Mucosa of descending colon (tissue), 3 donors: Measurements from ENCODE around the gene OPCML. TPM values are rescaled to one million over a fixed set of nuclear protein-coding genes. Genes with fewer than 3 reads are reported as not detected.

Experiments used
- ATAC-seq: fragments of 200-7000 bp; cut with Tn5 transposase; one replicate; pipeline ENCODE4 v1.9.1; 2020; ENCODE audit warnings: mild to moderate bottlenecking, moderate library complexity
- DNase-seq, 3 donors: peaks; one replicate each; pipeline ENCODE4 v3.0.0-alpha.2; 2020
- H3K36me3 ChIP-seq: fragments of 200-600 bp; one replicate; pipeline ENCODE4 v1.8.0; 2021; ENCODE audit warnings: low read depth, mild to moderate bottlenecking
- H3K4me1 ChIP-seq: fragments of 200-600 bp; one replicate; pipeline ENCODE4 v1.8.0; 2021; ENCODE audit warnings: low read depth, mild to moderate bottlenecking
- H3K4me3 ChIP-seq: fragments of 200-600 bp; one replicate; pipeline ENCODE4 v1.8.0; 2021; ENCODE audit warnings: mild to moderate bottlenecking
- H3K9me3 ChIP-seq: fragments of 200-600 bp; one replicate; pipeline ENCODE4 v1.8.0; 2021; ENCODE audit warnings: mild to moderate bottlenecking
- CTCF ChIP-seq: fragments of 200-600 bp; IDR thresholded peaks from one replicate; pipeline ENCODE4 v1.8.0; 2022; ENCODE audit warnings: antibody characterized with exemption, mild to moderate bottlenecking
- intact Hi-C, 2 donors: fragments of 100-400 bp; cut with DNase I in 1 of 2; cut with micrococcal nuclease in 1 of 2; formaldehyde crosslinking; loops; one replicate each; pipeline versions ENCODE4 v1.11.0 to v1.11.1; 2022; cut with DNase I, micrococcal nuclease
- total RNA-seq, 3 donors: library from RNA; stranded (reverse); fragmentation: NEBNext Ultra II Directional in 2 of 3; extraction: Animal tissue kit (Norgen Biotek cat#: 25700) in 2 of 3; gene quantifications; one replicate each; pipeline versions ENCODE4 v1.2.1 to v1.2.4, GENCODE V29; 2021 to 2023
- donor health status: DM: no; HTN: no; CAD: no; lungs with moderate emphysema.
- donor health status: DM: no; HTN: no; CAD: no.
- donor health status: DM: no; HTN: yes; CAD: no.

Gene OPCML
- total RNA-seq, 3 donors from 2014 or later, result 0.10 to 0.47 TPM; not detected in 1

GRCh38 chr11:132691848-132692550, 840.3 kb downstream of the OPCML start:
- ATAC-seq (no peak), DNase-seq (no peak)
- Histone ChIP-seq H3K9me3 (peaks cover 19% of the 10 kb centered on the region), H3K36me3 (no peaks in the 10 kb centered on the region), H3K4me3 (no peak overlapping the region), H3K4me1 (no peaks in the 10 kb centered on the region)
- intact Hi-C loops, result no loop called here
- no peak for TF ChIP-seq CTCF

DNA sequence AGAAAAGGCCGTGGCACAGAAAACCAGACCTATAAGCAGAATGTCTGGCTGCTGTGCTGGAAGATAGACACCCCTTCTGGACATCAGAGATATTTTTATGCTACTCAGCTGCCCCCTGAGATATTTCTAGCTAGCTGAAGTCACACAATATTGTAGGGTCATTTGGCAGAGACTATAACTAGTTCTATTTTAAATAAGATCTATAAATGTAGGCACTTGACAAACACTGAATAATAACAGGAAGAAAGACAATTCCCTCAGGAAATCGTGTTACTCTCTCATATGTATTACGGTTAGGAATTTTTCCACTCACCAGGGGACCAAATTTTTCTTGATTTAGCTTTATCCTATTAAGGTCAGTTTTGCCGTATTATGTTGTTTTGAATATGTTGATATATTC, 845.4 kb downstream of the OPCML start:
- DNase-seq (no peak), ATAC-seq (no peak)
- Histone ChIP-seq H3K9me3 (peaks cover 29% of the 10 kb centered on the region), H3K36me3 (no peaks in the 10 kb centered on the region), H3K4me1 (no peaks in the 10 kb centered on the region), H3K4me3 (no peak overlapping the region)
- no peak for TF ChIP-seq CTCF
- intact Hi-C loops, result no loop called here

DNA sequence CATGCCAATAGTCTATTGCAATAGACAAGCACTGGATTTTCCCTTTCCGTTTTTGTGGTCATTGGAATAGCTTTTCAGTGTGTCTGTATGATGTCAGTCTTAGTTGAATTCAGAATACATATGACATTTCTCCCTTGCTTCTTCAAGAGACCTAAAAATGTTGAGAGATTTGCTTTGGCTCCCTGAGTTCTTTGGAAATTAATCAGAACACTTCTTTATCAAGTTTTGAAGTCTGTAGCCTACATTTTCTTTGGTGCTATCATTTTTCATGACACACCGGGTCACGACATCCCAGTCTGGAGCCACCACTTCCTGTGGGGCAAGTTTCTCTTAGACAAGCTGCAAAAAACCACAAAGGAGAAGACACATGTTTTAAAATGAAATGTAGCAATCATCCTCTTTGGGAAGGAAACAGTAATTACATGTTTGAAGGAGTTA, 847.1 kb downstream of the OPCML start:
- Histone ChIP-seq H3K36me3 (no peaks in the 10 kb centered on the region), H3K4me1 (no peaks in the 10 kb centered on the region), H3K4me3 (no peak overlapping the region), H3K9me3 (peaks cover 35% of the 10 kb centered on the region)
- DNase-seq, result no peak
- intact Hi-C loops, result no loop called here
- no peak for ATAC-seq
- TF ChIP-seq CTCF, result no peak

DNA sequence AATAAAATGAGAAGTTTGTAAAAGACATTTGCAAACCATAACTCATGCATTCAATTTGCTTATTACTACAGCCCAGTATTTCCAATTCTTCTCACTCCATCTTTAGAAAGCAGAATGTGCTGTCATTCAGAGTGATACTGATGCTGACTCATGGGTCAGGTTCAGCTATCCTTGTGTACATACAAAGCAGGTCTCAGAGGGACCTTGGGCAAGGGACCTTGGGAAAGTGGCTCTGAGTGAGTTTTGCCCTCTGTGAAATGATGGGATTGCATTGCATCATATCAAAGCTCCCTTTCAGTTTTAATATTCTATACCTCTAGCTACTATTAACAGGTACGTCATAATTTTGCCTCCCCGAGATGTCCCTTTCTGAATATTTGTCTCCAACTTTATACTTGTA, 848.7 kb downstream of the OPCML start:
- Histone ChIP-seq H3K4me3 (no peak overlapping the region), H3K9me3 (peaks cover 38% of the 10 kb centered on the region), H3K36me3 (no peaks in the 10 kb centered on the region), H3K4me1 (no peaks in the 10 kb centered on the region)
- intact Hi-C loops, result no loop called here
- DNase-seq, result no peak
- no peak for TF ChIP-seq CTCF
- ATAC-seq, result no peak

DNA sequence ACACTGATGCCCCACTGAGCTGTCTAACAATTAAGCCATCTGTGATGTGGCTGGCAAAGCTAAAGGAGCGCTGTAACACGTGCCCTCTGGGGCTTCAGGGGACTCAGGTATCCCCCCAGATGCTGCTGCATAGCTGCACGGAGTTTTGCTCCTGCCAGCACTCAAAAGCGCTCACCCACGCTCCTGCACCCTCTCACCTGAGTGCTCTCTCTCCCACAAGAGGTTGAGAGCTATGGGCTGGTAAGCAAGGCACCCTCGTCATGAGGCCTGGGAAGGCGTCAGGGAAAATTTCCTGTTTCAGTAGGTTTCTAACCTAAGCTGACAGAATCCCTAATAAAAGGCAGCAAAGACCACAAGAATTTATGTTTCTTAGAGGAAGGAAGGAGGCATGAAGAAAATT, 850.3 kb downstream of the OPCML start:
- intact Hi-C loops, result no loop called here
- Histone ChIP-seq H3K4me1 (no peaks in the 10 kb centered on the region), H3K9me3 (peaks cover 47% of the 10 kb centered on the region), H3K4me3 (no peak overlapping the region), H3K36me3 (no peaks in the 10 kb centered on the region)
- no peak for ATAC-seq
- no peak for DNase-seq
- no peak for TF ChIP-seq CTCF

DNA sequence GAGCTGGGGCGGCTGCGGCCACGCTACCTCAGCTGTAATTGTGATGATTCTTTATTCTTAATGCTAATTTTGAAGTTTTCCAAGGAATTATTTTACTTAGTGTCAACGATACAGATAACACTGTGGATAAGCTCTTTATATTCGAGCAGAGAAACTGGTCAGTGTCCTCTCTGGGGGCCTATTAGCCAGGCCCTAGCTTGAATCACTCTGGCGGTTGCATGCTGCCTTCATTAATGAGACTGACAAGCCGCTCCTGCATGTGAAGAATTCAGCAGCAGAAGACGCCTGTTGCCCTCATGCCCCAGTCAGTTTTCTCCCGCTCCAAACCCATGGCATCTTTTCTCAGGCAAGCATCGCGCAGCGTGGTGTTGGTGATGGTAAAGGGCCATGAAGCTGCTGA, 851.7 kb downstream of the OPCML start:
- peaks cover 47% of the 10 kb centered on the region for H3K9me3 ChIP-seq
- intact Hi-C loops, result no loop called here
- DNase-seq (no peak), ATAC-seq (no peak)
- no peaks in the 10 kb centered on the region for H3K36me3 ChIP-seq
- H3K4me1 ChIP-seq, result no peaks in the 10 kb centered on the region
- H3K4me3 ChIP-seq, result no peak overlapping the region
- no peak for TF ChIP-seq CTCF
